H9 (cell line): Measurements from ENCODE around the gene CTSL. TPM values are rescaled to one million over a fixed set of nuclear protein-coding genes. Genes with fewer than 3 reads are reported as not detected.

Experiments used
- DNase-seq: peaks from one replicate; pipeline ENCODE4 v3.0.0-alpha.2; 2017
- H2AFZ ChIP-seq: one replicate; pipeline ENCODE4 v1.6.1; 2013; ENCODE audit warnings: mild to moderate bottlenecking, low read length, control low read depth, moderate library complexity
- H2AK5ac ChIP-seq: 2 replicates; pipeline ENCODE4 v1.6.1; 2013; ENCODE audit warnings: low read length, control low read depth, mixed read lengths; ENCODE audit not compliant: insufficient read length
- H2BK120ac ChIP-seq: one replicate; pipeline ENCODE4 v1.6.1; 2013; ENCODE audit warnings: low read depth, mild to moderate bottlenecking, low read length, control low read depth, inconsistent platforms; ENCODE audit not compliant: poor library complexity, severe bottlenecking
- H2BK12ac ChIP-seq: 2 replicates; pipeline ENCODE4 v1.6.1; 2013; ENCODE audit warnings: low read length, control low read depth, mixed read lengths, low read depth; ENCODE audit not compliant: insufficient read length
- H2BK15ac ChIP-seq: 2 replicates; pipeline ENCODE4 v1.6.1; 2013; ENCODE audit warnings: low read depth, low read length, control low read depth
- H2BK20ac ChIP-seq: one replicate; pipeline ENCODE4 v1.6.1; 2013; ENCODE audit warnings: low read depth, mild to moderate bottlenecking, low read length, control low read depth, inconsistent platforms; ENCODE audit not compliant: poor library complexity, severe bottlenecking
- H2BK5ac ChIP-seq: 2 replicates; pipeline ENCODE4 v1.6.1; 2013; ENCODE audit warnings: low read length, control low read depth, mixed read lengths; ENCODE audit not compliant: insufficient read length
- H3K14ac ChIP-seq: 2 replicates; pipeline ENCODE4 v1.6.1; 2013; ENCODE audit warnings: low read length, control low read depth; ENCODE audit not compliant: insufficient read depth
- H3K18ac ChIP-seq: 2 replicates; pipeline ENCODE4 v1.6.1; 2013; ENCODE audit warnings: low read depth, mild to moderate bottlenecking, mixed read lengths, low read length, control low read depth; ENCODE audit not compliant: insufficient read length
- H3K23ac ChIP-seq: 2 replicates; pipeline ENCODE4 v1.6.1; 2013; ENCODE audit warnings: low read length, control low read depth, mixed read lengths, low read depth; ENCODE audit not compliant: insufficient read length
- H3K23me2 ChIP-seq: 2 replicates; pipeline ENCODE4 v1.6.1; 2013; ENCODE audit warnings: low read depth, mild to moderate bottlenecking, mixed read lengths, low read length, control low read depth; ENCODE audit not compliant: insufficient read length, poor library complexity, severe bottlenecking
- H3K27ac ChIP-seq: 2 replicates; pipeline ENCODE4 v1.5.1; 2013; ENCODE audit warnings: low read length, control low read depth, mixed read lengths, low read depth; ENCODE audit not compliant: insufficient read length
- H3K27me3 ChIP-seq: 2 replicates; pipeline ENCODE4 v1.6.1; 2013; ENCODE audit warnings: low read length, control low read depth, inconsistent platforms; ENCODE audit not compliant: insufficient read depth
- H3K4ac ChIP-seq: 2 replicates; pipeline ENCODE4 v1.6.1; 2013; ENCODE audit warnings: low read depth, mild to moderate bottlenecking, control low read depth, inconsistent platforms, low read length, moderate library complexity
- H3K4me1 ChIP-seq: 2 replicates; pipeline ENCODE4 v1.6.1; 2013; ENCODE audit warnings: low read length, control low read depth, inconsistent platforms; ENCODE audit not compliant: insufficient read depth
- H3K4me2 ChIP-seq: 2 replicates; pipeline ENCODE4 v1.6.1; 2013; ENCODE audit warnings: low read length, control low read depth, mixed read lengths; ENCODE audit not compliant: insufficient read length, insufficient read depth
- H3K56ac ChIP-seq: 2 replicates; pipeline ENCODE4 v1.6.1; 2013; ENCODE audit warnings: low read depth, mild to moderate bottlenecking, mixed read lengths, low read length, control low read depth; ENCODE audit not compliant: insufficient read length
- H3K79me1 ChIP-seq: 2 replicates; pipeline ENCODE4 v1.6.1; 2013; ENCODE audit warnings: low read depth, mild to moderate bottlenecking, moderate library complexity, low read length, control low read depth, inconsistent platforms; ENCODE audit not compliant: insufficient read depth, poor library complexity, severe bottlenecking
- H3K79me2 ChIP-seq: 2 replicates; pipeline ENCODE4 v1.6.1; 2013; ENCODE audit warnings: low read length, control low read depth, inconsistent platforms; ENCODE audit not compliant: insufficient read depth
- H3K9ac ChIP-seq: 2 replicates; pipeline ENCODE4 v1.6.1; 2013; ENCODE audit warnings: low read length, control low read depth, mixed read lengths; ENCODE audit not compliant: insufficient read length; ENCODE audit errors: extremely low read depth
- H3K9me3 ChIP-seq: one replicate; pipeline ENCODE4 v1.6.1; 2013; ENCODE audit warnings: low read depth, low read length, inconsistent platforms; ENCODE audit not compliant: control insufficient read depth
- H3T11ph ChIP-seq: one replicate; pipeline ENCODE4 v1.6.1; 2013; ENCODE audit warnings: mild to moderate bottlenecking, low read length, control low read depth, inconsistent platforms
- H4K20me1 ChIP-seq: one replicate; pipeline ENCODE4 v1.6.1; 2013; ENCODE audit not compliant: control insufficient read depth, insufficient read length, insufficient read depth
- H4K5ac ChIP-seq: 2 replicates; pipeline ENCODE4 v1.6.1; 2013; ENCODE audit warnings: low read depth, mild to moderate bottlenecking, mixed read lengths, low read length, control low read depth; ENCODE audit not compliant: insufficient read length
- H4K8ac ChIP-seq: replicated peaks from 2 replicates; pipeline ENCODE4 v1.6.1; 2013; ENCODE audit warnings: low read length, control low read depth, mixed read lengths, low read depth; ENCODE audit not compliant: insufficient read length
- H4K91ac ChIP-seq: 2 replicates; pipeline ENCODE4 v1.6.1; 2013; ENCODE audit warnings: low read depth, mild to moderate bottlenecking, moderate library complexity, mixed read lengths, low read length, control low read depth; ENCODE audit not compliant: insufficient read length
- H3K27ac Mint-ChIP-seq, 3 experiments: 2 replicates in 2 of 3; 3 replicates in 1 of 3; pipeline ENCODE4 v1.8.0; 2020 to 2021; ENCODE audit warnings: mixed read lengths in 3 of 3, mild to moderate bottlenecking in 1 of 3, moderate library complexity in 1 of 3
- H3K27me3 Mint-ChIP-seq: 2 replicates; pipeline ENCODE4 v1.8.0; 2021; ENCODE audit warnings: low read depth, mild to moderate bottlenecking, moderate library complexity, mixed read lengths
- H3K36me3 Mint-ChIP-seq, 3 experiments: 2 replicates in 2 of 3; 3 replicates in 1 of 3; pipeline ENCODE4 v1.8.0; 2020 to 2021; ENCODE audit warnings: low read depth in 3 of 3, mixed read lengths in 3 of 3; ENCODE audit not compliant: insufficient read depth in 1 of 3
- H3K4me1 Mint-ChIP-seq, 2 experiments: 2 replicates each; pipeline ENCODE4 v1.8.0; 2020; ENCODE audit warnings: mixed read lengths in 2 of 2
- H3K4me3 Mint-ChIP-seq, 2 experiments: 2 replicates in 1 of 2; 3 replicates in 1 of 2; pipeline ENCODE4 v1.8.0; 2020 to 2021; ENCODE audit warnings: mild to moderate bottlenecking in 2 of 2, mixed read lengths in 2 of 2, moderate library complexity in 1 of 2
- H3K9me3 Mint-ChIP-seq, 2 experiments: 2 replicates in 1 of 2; 3 replicates in 1 of 2; pipeline ENCODE4 v1.8.0; 2020; ENCODE audit warnings: mild to moderate bottlenecking in 2 of 2, mixed read lengths in 2 of 2, moderate library complexity in 1 of 2
- CTCF ChIP-seq: fragments of 200-600 bp; sonication (generic); conservative IDR thresholded peaks from 3 replicates; pipeline ENCODE4 v1.8.0; 2021; ENCODE audit warnings: antibody characterized with exemption, mild to moderate bottlenecking
- WGBS: extraction: QIAGEN DNeasy Blood & Tissue Kit; methylation state at CpG from one replicate; pipeline ENCODE4 v1.1.7; 2013; ENCODE audit warnings: missing lambda C conversion rate, low lambda C conversion rate, mixed read lengths; ENCODE audit not compliant: insufficient read length; ENCODE audit errors: extremely low coverage; 5-methylcytosine and 5-hydroxymethylcytosine counted together
- total RNA-seq: library from RNA; stranded (reverse); gene quantifications from 2 replicates; pipeline ENCODE4 v1.2.1, GENCODE V29; 2021

Gene CTSL
- total RNA-seq, 1 experiment from 2014 or later: 28.9 TPM

GRCh38 chr9:87751868-87752267 lies 25.9 kb downstream of the CTSL start:
- no peak overlapping the region for H4K91ac ChIP-seq
- peaks cover 5 to 7% of the 10 kb centered on the region in 2 experiments for H3K4me1 Mint-ChIP-seq
- no peak overlapping the region for H3K56ac ChIP-seq
- H3K23ac ChIP-seq: no peak overlapping the region
- H3K36me3 Mint-ChIP-seq: peaks cover 0 to 6% (median 1%) of the 10 kb centered on the region in 3 experiments; a peak in 3 of 7 replicates
- no peak overlapping the region for H2BK20ac ChIP-seq
- no peak overlapping the region for H4K8ac ChIP-seq
- no peak overlapping the region for H3T11ph ChIP-seq
- H3K27me3 ChIP-seq: no peaks in the 10 kb centered on the region
- DNase-seq: no peak
- no peak overlapping the region for H2BK120ac ChIP-seq
- peaks cover 7 to 13% of the 10 kb centered on the region in 2 experiments for H3K9me3 Mint-ChIP-seq
- H3K4me3 Mint-ChIP-seq: no peak overlapping the region
- no peaks in the 10 kb centered on the region for H4K20me1 ChIP-seq
- H3K4ac ChIP-seq: no peak overlapping the region
- no peak overlapping the region for H2AFZ ChIP-seq
- H3K4me1 ChIP-seq: no peaks in the 10 kb centered on the region; the same call in 1 of the 2 replicates
- no peak overlapping the region for H4K5ac ChIP-seq
- no peaks in the 10 kb centered on the region for H3K79me1 ChIP-seq
- no peak overlapping the region for H3K4me2 ChIP-seq
- no peak overlapping the region for H3K14ac ChIP-seq
- H3K27me3 Mint-ChIP-seq: peaks cover 3% of the 10 kb centered on the region; the same call in 1 of the 2 replicates
- no CpG with 5 or more reads among the region's 4 CpGs for WGBS
- H2BK12ac ChIP-seq: no peak overlapping the region
- H3K9me3 ChIP-seq: peaks cover 4% of the 10 kb centered on the region
- no peak overlapping the region for H2AK5ac ChIP-seq
- no peaks in the 10 kb centered on the region for H3K23me2 ChIP-seq
- H3K79me2 ChIP-seq: no peaks in the 10 kb centered on the region
- TF ChIP-seq CTCF: no peak
- H3K27ac ChIP-seq: no peak overlapping the region
- H2BK5ac ChIP-seq: no peak overlapping the region
- H3K18ac ChIP-seq: no peak overlapping the region
- H3K27ac Mint-ChIP-seq: no peak overlapping the region
- H2BK15ac ChIP-seq: no peak overlapping the region
- H3K9ac ChIP-seq: no peak overlapping the region
